Superior temporal gyrus (tissue), 1 donor: ENCODE data around the gene GPR161.
"Not testable (repeated sequence)": the region's sequence is repeated elsewhere in the genome, so short reads cannot be mapped to it uniquely, and the experiment has no call there.

Experiments used
- DNase-seq: peaks from one replicate; pipeline ENCODE4 v3.0.0-alpha.2; 2016; ENCODE audit errors: extremely low spot score

GPR161 gene, protein sequence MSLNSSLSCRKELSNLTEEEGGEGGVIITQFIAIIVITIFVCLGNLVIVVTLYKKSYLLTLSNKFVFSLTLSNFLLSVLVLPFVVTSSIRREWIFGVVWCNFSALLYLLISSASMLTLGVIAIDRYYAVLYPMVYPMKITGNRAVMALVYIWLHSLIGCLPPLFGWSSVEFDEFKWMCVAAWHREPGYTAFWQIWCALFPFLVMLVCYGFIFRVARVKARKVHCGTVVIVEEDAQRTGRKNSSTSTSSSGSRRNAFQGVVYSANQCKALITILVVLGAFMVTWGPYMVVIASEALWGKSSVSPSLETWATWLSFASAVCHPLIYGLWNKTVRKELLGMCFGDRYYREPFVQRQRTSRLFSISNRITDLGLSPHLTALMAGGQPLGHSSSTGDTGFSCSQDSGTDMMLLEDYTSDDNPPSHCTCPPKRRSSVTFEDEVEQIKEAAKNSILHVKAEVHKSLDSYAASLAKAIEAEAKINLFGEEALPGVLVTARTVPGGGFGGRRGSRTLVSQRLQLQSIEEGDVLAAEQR

DNA sequence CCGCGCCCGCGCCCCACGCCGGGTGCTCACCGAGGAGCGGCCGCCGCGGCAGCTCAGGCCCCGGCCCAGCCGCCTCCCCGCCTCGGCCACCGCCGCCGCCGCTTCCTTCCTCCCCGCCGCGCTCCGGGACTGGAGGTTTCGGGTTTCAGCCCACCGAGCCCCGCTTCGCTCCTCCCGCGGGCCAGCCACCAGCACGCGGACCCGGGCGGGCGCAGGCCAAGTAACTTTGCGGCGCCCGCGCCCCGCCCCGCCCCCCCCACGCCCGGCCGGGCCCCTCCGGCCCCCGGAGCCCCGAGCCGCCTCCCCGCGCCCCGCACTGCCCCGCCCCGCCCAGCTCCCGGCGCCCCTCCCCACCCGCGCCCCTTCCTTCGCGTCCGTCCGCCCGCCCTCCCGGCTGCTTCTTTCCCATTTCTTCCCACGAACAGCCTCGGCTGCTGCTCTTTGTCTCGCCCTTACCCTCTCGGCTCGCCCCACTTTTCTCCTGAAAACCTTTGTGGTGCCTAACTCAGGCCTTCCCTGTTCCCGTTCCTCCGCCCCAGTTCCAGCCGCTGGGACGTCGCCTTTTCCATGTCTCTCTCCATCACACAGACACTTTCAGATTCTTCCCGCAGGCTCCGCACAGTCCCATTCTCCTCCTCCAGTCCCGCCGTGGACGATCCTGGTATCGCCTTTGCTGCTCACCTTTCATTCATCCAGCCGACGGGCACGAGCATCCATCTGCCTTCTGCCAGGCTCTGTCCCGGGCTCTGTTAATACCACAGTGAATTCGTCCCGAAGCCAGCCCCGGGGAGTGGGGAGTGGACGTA lies at the start of gene GPR161:
TSS of gene GPR161 (minus strand) at position 222 of the 806 bp plus-strand sequence. CDS start 32,080 bp downstream, outside the sequence.
- no peak for DNase-seq

DNA sequence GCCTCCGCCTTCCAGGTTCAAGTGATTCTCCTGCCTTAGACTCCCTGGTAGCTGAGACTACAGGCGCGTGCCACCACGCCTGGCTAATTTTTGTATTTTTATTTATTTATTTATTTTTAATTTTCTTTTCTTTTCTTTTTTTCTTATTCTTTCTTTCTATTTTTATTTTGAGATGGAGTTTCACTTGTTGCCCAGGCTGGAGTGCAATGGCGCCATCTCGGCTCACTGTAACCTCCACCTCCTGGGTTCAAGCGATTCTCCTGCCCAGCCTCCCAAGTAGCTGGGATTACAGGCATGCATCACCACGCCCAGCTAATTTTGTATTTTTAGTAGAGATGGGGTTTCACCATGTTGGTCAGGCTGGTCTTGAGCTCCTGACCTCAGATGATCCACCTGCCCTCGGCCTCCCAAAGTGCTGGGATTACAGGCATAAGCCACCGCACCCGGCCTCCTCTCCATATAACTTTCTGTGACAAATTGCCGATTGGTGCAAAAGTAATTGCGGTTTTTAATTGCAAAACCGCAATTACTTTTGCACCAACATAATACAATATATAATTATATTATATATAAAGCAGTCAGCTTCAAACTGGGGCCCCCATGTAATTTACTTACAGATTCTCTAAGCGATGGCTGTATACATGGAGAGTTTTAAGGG lies 44.5 kb upstream of the GPR161 start:
- not testable (repeated sequence) for DNase-seq

DNA sequence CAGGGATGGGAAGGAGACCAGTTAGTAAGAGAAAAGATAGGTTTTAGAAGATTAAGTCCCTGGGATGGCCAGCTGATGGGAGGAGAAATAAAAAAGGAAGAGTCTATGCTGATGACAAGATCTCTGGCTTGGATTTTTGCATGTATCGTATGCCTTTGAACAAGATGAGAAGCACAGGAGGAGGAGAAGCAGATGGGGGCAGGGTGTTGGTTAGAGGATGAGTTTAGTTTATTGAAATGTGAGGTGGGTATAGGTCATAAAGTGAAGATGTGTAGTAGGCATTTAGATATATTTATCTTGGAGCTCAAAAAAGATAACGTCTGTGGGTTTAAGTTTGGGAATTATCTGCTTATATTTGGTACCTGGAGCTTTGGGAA lies 43.4 kb upstream of the GPR161 start:
- peak; percentile 48 for DNase-seq

DNA sequence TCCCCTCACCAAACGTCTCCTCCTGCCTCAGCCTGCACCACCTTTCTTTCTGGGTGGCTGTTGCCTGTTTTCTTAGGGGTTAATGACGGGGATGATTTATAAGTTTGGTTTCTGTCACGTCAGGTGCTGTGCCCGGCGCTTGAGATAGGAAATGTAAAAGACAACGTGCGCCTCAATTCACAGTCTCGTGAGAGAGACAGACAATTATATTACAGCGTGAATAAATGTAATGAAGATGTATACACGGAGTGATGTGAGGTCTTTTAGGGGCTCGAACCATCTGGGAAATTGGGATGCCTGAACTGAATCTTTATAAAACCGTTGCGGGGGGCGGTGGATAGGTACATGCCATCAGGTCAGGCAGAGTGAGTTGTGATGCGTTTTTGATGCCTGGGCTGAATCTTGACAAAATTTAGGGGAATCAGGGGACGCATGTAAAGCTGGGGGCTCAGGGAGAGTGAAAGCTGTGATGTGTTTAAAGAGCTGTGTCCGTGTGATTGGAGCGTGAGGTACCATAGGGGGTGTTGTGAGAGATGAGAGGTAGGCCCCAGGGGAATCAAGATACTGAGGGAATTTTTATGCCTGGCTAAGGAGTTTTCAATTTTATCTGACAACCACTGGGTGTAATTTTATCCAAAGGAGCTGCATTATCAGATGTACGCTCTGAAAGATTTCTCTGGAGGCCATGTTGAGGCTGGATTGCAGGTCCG lies 42.9 kb upstream of the GPR161 start:
- no peak for DNase-seq

DNA sequence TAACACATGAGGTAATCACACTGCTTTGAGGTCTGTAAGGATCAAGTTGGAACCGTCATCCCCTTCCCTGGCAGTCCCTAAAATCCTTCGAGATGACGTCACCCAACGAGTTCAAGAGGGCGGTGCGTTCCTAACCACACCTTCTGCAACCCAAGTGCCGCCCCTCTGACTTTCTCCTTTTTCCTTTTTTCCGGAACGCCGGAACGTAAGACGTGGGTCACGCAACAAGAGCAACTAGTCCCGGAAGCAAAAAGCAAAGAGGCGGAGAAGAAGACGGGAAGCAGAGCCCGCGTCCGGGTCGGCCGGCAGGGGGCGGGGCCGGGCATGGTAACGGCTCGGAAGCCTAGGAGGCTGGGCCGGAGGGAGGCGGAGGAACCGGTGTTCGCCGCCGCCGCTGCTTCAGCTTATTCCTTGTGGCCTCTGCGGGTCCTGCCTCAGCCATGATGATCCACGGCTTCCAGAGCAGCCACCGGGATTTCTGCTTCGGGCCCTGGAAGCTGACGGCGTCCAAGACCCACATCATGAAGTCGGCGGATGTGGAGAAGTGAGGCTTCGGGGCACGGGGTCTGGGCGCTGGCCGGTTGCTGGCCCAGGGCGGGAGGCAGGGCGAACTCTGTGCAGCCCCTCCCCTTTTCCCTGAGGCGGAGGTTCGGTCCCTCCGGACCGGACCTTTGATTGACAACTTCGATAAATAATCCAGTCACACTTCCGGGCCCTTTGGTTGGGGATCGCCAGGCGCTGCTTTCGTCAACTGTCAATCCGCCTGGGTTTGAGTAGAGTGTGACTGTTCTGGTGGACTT lies 42.1 kb upstream of the GPR161 start, which contains the start of gene TIPRL:
TSS of gene TIPRL (plus strand) at position 325 of the 800 bp plus-strand sequence. CDS start at position 441, 116 bp downstream.
- peak; percentile 94 for DNase-seq

DNA sequence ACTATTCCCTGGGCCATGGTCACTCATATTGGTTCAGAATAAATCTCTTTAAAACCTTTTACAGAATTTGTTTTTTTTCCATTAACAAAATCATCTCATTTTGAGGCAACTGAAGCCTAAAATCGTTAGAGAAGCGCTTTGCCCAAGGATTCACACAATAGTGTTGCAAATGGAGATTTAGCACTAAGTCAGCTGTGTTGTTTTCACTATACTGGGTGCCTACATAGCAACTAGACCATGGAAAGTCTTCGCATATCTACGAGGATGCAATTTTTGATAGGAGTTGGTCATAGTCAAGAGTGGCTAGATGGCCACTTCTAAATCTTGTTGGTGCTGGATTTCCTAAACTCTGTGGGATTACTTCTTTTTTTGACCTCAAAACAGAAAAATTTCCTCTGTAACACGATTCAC lies 41.5 kb upstream of the GPR161 start:
- no peak for DNase-seq

DNA sequence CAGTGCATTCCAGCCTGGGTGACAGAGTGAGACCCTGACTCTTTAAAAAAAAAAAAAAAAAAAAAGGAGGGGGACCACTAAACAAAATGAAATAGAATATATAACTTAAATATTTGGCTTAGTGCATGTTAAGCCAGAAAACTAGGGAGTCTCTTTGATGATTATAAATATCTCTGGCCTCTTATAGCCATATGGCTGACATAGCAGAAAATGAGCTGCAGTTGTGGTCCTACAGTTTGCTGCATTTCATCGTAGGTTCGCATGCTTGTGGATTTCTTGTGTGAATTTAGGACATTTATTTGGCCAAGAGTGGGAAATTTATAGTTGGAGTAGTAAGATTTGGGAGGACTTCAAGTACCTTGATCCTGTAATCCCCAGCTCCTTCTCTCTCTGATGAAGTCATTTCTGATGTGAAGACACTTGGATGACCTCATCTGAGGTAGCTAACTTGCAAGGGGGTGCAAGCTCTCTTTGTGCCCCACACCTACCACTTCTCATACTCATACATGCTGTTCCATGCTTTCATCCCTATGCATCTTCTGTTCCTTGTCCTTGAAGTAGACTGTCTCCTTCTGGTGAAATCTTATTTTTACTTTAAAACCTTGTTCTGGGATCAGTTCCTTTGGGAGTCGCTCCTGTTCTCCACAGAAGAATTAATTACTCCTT lies 35.7 kb upstream of the GPR161 start:
- no peak for DNase-seq

DNA sequence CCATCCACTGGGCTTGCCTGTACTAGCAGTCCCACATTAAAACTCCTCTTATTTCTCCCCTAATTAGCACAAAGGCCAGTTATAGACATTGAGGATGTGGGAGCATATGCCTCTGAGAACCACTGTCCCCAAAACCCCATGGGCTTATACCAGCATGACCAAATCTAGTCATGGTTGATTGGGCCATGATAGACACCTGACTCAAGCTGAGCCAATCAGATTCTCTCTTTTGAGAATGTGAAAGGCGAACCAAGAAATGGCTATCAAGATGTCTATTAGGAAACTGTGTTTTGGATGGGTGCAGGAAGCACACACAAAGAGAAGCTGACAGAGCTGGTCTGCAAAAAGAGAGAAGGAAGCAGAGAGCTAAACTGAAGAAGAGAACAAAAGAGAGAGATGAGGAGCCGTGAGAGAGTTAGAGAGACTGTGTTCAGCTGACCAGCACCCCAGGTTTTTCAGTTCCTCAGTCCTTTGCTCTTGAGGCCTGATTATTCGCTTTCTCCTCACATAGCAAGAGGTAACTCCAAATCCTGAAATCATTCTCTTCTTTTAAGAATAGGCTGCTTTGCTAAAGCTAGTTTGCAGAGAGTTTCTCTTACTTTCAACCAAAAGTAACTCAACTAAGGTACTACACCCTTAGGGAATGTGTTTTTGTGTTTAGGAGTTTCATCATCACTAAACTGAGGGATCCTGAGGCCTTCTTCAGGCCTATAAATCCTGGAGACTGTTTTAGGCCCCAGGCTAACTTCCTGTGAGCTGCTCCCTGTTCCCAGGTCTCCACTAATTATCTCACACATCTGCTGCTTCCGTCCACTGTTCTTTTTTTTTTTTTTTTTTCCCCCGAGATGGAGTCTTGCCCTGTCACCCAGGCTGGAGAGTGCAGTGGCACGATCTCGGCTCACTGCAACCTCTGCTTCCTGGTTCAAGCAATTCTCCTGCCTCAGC lies 34.1 kb upstream of the GPR161 start:
- no peak for DNase-seq

DNA sequence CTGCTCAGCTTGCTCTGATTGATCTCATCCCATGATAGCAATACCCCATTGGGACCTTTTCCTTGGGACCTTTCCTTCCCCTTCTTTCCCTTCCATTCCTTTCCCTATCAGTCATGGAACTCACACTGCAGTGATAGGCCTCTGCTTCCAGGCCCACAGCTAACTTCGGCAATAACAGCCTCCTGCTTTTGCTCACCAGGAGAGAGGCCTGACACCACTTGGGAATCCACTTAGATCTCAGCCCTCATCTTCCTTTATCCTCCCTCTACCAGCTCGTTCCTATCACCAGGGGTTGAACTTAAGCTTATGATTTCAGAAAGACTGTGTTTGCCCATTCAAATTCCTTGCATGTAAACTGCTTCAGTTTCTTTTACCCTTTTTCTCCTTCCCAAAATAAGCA lies 31.1 kb upstream of the GPR161 start:
- DNase-seq: no peak

DNA sequence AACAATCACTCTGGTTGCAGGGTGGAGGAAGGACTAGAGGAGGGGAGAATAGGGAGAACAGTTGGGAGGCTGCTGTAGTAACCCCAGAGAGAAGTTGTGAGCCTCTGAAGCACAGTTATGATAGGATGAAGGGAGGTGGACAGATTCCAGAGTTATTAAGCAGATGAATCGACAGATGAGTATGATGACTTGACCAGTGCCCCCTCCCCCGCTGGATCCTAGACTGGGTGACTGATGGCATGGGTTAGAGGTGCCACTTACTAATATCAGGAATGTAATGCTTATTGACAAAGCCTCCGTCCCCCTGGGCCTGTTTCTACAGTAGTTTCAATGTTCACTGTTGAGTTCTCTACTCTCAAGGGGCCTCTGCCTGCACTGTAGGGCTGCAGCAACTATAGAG lies 28.0 kb upstream of the GPR161 start:
- DNase-seq: no peak

DNA sequence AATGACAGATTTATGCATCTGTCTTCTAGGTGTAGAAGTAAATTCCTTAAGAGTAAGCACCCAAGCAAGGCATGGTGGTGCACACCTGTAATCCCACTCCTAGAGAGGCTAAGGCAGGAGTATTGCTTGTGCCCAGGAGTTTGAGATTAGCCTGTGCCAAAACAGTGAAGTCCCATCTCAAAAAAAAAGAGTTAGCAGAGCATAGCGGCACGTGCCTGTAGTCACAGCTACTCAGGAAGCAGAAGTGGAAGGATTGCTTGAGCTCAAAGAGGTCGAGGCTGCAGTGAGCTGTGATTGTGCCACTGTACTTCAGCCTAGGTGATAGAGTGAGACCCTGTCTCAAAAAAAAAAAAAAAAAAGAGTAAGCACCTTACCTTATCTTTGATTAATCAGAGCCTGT lies 26.9 kb upstream of the GPR161 start:
- DNase-seq: no peak

DNA sequence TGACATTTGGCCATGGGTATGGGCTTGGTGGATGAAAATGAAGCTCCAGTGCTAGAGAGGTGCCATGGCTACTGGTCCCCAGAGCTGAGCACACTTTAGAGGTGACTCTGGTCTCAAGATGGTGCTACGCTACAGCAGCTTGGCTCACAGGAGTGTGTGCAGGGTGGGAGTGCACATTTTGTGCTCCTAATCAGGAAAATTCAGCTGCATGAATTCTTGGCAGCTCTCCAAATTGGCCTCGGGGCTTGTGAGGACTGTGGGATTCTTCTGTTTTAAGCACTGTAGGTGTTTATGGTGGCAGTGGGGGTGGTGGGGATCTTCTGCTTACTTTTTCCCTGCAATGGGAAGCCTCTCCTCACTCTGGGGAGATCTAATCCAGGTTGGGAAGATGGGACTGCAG lies 24.7 kb upstream of the GPR161 start:
- DNase-seq: no peak

DNA sequence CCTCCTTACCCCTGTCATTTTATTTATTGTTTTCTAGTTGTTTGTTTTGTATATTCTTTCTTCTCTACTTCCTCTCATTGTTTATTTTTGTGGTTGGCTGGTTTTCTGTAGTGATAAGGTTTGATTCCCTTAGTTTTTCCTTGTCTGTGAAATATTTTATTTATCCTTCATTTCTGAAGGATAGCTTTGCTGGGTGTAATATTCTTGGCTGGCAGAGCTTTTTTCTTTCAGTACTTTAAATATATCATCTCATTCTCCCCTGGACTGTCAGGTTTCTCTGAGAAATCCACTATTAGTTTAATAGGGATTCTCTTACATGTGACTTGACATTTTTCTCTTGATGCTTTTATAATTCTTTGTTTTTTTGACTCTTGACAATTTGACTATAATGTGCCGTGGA lies 23.2 kb upstream of the GPR161 start:
- no peak for DNase-seq

DNA sequence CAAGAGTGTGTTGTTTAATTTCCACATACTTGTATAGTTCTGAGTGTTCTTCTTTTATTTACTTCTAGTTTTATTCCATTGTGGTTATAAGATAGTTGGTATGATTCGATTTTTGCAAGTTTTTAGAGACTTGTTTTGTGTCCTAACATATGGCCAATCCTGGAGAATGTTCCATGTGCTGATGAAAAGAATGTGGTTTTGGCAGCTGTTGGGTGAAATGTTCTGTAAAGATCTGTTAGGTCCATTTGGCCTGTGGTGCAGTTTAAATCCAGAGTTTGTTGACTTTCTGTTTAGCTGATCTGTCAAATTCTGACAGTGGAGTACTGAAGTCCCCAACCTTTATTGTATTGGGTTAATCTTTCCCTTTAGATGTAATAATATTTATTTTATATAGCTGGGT lies 22.5 kb upstream of the GPR161 start:
- DNase-seq: no peak

DNA sequence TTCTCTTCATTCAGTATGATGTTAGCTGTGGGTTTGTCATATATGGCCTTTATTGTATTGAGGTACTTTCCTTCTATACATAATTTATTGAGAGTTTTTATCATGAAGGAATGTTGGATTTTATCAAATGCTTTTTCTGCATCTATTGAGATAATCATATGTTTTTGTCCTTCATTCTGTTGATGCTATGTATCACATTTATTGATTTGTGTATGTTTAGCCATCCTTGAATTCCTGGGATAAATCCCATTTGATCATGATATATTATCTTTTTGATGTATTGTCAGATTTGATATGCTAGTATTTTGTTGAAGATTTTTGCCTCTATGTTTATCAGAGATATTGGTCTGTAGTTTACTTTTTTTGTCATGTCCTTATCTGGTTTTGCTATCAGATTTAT lies 20.9 kb upstream of the GPR161 start:
- DNase-seq: no peak

DNA sequence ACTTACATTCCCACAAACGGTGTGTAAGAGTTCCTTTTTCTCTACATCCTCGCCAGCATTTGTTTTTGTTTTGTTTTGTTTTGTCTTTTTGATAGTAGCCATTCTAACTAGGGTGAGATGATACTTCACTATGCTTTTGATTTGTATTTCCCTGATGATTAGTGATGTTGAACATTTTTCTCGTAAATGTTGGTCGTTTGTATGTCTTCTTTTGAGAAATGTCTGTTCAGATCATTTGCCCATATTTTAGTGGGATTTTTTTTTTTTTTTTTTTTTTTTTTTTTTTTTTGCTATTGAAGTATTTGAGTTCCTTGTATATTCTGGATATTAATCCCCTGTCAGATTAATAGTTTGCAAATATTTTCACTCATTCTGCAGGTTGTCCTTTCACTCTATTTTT lies 19.2 kb upstream of the GPR161 start:
- no peak for DNase-seq

DNA sequence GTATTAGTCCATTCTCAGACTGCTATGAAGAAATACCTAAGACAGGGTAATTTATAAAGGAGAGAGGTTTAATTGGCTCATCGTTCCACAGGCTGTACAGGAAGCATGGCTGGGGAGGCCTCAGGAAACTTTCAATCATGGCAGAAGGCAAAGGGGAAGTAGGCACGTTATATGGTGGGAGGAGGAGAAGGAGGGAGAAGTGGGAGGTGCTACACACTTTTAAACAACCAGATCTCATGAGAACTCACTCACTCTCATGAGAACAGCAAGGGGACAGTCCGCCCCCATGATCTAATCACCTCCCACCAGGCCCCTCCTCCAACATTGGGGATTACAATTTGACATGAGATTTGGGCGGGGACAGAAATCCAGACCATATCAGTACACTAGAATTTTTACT lies 18.0 kb upstream of the GPR161 start:
- not testable (repeated sequence) for DNase-seq

DNA sequence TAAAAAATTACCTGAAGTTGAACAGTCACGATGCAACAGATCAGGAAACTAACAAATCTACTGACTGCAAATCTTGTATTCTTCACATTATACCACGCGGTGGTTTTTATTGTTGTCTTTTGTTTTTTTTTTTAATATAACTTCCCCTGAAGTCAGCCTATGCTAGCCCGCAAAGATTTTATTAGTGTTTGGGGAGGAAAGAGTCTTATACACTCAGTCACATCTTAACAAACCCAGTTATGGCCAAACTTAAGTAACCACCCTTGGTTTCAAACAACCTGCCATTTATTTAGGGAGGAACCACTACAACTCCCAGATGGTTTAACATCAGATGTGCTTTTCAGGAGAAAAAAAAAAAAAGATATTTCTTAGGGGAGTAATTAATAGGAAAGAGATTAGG lies 15.2 kb upstream of the GPR161 start:
- no peak for DNase-seq

DNA sequence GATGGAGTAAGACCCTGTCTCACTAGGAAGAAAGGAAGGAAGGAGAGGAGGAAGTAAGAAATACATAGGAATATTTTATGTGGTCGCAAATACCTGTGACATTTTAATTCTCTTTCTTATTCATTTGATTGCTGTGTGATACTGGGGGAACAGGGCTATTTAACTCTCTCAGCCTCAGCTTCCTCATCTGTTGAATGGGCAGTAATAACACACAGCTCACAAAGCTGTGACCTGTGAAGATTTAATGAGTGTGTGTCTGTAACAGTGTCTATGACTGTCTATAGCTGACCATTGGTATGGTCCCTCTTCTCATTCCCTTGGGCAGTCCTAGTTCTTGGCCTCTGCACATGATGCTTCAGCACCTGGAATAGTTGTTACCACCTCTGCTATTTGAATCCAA lies 13.6 kb upstream of the GPR161 start:
- no peak for DNase-seq
